ENCODE measurements around the gene RPL23.

RPL23 gene

GRCh38 chr17:38800237-38800760 is 53.2 kb downstream of the RPL23 start:
- no peak for DNase-seq

GRCh38 chr17:38799501-38800236 is 53.9 kb downstream of the RPL23 start, which contains the start of gene PIP4K2B:
Gene PIP4K2B (minus strand): TSS chr17:38799556. CDS start chr17:38799424, 132 bp downstream.
- peak; percentile 77 to 99 (median 93) for DNase-seq

GRCh38 chr17:38798614-38799500 is 54.7 kb downstream of the RPL23 start:
- peak in 40 of 56 donors; percentile 9 to 79 (median 50) for DNase-seq

Data from amygdala (tissue), 56 donors.